NK-92 treated with Interleukin-12 subunit alpha and Interleukin-12 subunit beta, amount 100 ng/mL, for 24 hours (cell line): ENCODE results near the gene APOBEC3B.
A peak's percentile ranks its signal among the peaks of the same experiment; 100 is the strongest.
"Not testable (repeated sequence)": the region's sequence is repeated elsewhere in the genome, so short reads cannot be mapped to it uniquely, and the experiment has no call there.

Experiments
- DNase-seq: peaks from one replicate; lab custom pipeline; 2025; lab: John Stamatoyannopoulos, UW

APOBEC3B gene

DNA sequence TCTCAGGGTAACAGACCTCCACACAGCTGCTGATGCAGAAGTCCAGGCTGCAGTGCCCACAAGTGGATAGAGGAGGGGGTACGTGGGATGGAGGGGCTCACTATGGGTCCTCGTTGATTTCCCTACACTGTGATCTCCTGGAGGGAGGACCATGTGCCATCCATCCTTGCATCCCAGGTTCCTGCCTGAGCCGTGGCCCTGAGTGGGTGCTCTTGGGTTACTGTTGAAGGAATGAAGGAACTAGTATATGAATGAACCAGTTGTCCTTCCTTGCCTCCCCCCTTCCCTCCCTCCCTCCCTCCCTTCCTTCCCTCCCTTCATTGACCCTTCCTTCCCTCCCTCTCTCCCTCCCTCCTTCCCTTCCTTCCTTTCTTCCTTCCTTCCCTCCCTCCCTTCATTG lies 15.4 kb downstream of the APOBEC3B start:
- no peak for DNase-seq

- DNase-seq = peak; percentile 76
These were observed 21.1 kb downstream of the APOBEC3B start for GRCh38 chr22:39003165-39003638.

GRCh38 chr22:39007177-39007576 lies 25.0 kb downstream of the APOBEC3B start:
- DNase-seq = no peak

GRCh38 chr22:39008271-39008850 lies 26.2 kb downstream of the APOBEC3B start:
- DNase-seq = not testable (repeated sequence)

- no peak for DNase-seq
These were observed 28.8 kb downstream of the APOBEC3B start for GRCh38 chr22:39010946-39011345.

- DNase-seq = no peak
These were observed 30.7 kb downstream of the APOBEC3B start for GRCh38 chr22:39012533-39013511.

GRCh38 chr22:39013561-39013941 lies 31.4 kb downstream of the APOBEC3B start:
- DNase-seq = not testable (repeated sequence)

DNA sequence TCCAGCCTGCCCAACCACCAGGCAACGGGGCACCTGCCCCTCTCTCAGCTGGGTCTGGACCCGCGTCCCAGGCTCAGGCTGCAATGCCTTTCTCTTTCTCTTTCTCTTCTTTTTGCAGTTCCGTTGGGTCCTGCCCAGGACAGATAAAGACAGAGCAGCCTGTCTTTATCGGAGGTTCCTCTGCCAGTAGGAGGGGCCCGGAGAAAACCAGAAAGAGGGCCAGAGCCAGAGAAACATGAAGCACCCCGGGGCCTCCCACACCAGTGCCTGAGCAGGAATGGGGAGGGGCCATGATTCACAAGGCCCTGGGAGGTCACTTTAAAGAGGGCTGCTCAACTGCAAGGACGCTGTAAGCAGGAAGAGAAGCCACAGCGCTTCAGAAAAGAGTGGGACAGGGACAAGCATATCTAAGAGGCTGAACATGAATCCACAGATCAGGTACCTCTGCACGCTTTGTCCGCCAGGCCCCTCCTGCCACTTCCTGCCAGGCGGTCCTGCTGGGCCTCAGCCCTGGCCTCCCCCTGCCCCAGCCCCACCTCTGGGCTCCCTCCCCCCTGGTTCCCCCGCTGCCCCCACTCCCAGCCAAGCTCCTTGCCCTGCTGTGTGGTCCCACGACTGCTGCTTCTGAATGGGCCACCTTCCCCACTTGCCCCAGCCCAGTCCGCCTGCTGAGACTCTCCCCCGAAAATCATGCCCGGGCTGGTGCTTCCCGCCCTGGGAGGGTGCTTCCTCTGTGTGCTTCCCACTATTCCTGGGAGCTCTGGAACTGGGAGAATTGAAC lies 32.0 kb downstream of the APOBEC3B start, which contains the start of gene APOBEC3C:
TSS of gene APOBEC3C (plus strand) at position 316 of the 781 bp plus-strand sequence. CDS start at position 422, 106 bp downstream.
- DNase-seq = peak; percentile 76

DNA sequence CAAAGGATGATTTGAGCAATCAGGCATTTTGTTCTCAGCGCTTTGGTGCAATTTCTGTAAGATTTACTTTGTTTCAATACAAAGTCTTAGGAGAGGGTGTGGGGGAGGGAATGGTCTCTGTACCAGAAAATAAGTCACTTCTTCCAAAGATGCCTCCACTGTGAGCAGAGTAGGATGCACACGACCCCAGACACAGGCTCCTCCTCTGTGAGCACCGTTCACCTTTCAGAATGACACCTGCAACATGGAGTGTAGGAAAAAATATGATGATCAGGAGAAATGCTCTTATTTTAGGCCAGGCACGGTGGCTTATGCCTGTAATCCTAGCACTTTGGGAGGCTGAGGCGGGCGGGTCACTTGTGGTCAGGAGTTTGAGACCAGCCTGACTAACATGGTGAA lies 32.6 kb downstream of the APOBEC3B start:
- DNase-seq = not testable (repeated sequence)

DNA sequence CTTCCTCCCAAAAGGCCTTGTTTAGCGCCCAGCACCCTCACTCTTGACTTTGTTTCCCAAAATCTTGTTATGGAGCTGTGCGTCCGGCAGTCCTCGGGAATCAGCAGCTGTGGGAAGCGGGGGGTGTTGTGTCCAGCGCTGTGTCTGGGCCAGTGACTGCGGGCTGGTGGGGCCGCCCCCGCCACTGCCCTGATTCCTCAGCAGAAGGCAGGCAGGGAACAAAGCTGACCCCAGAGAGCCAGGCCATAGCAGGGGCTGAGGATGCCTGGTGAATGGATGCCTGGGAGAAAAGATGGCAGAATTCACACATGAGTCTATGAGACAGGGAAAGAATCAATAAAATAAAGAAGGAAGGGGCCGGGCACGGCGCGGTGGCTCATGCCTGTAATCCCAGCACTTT lies 34.4 kb downstream of the APOBEC3B start:
- DNase-seq = no peak

- DNase-seq = no peak
These were observed 35.6 kb downstream of the APOBEC3B start for GRCh38 chr22:39017596-39018365.

GRCh38 chr22:39020021-39020651 lies 38.0 kb downstream of the APOBEC3B start:
- DNase-seq = not testable (repeated sequence)

DNA sequence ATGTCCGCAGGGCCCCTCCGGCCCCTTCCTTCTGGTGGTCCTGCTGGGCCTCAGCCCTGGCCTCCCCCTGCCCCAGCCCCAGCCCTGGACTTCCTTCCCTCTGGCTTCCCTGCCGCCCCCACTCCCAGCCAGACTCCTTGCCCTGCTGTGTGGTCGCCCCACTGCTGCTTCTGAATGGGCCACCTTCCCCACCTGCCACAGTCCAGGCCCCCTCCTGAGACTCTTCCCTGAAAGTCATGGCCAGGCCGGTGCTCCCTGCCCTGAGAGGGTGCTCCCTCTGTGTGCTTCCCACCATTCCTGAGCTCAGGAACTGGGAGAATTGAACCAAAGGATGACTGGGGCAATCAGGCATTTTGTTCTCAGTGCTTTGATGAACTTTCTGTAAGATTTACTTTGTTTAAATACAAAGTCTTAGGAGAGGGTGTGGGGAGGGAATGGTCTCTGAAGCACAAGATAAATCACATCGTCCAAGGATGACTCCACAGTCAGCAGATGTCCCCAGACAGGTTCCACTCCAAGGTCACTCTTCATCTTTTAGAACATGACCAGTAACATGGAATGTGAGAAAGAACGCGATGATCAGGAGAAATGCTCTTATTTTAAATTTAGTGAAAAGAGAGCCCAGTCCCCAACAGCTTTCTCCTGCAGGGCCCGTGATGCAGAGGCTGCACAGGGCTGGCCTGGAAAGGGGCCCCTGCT lies 39.6 kb downstream of the APOBEC3B start:
- DNase-seq = no peak

DNA sequence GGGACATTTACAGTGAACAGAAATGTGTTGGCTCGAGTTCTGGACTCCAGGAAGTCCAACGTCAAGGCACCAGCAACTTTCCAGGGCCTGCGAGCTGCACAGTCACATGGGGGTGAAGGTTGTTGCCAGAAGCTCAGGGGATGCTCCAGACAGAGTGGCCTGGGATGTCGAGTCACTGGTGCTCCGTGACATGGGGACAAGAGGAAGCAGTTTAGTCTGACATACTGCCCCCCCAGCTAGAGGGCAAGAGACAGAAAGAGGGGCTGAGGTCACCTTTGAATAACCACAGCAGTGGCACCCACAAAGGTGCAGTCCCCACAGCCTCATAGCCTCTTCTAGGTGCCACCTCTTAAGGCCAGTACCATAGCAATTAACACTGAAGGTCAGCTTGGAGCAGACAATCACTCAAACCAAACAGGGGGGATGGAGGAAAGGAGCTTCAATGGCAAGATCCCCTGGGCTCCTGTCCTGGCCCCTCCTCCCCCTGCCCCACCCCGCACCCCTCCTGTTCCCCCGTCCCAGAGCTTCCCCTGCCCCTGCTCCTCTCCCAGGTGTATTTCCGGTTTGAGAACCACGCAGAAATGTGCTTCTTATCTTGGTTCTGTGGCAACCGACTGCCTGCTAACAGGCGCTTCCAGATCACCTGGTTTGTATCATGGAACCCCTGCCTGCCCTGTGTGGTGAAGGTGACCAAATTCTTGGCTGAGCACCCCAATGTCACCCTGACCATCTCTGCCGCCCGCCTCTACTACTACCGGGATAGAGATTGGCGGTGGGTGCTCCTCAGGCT lies 42.6 kb downstream of the APOBEC3B start:
- no peak for DNase-seq

- DNase-seq = no peak
These were observed 44.5 kb downstream of the APOBEC3B start for GRCh38 chr22:39026509-39027150.

GRCh38 chr22:39027717-39028116 lies 45.6 kb downstream of the APOBEC3B start:
- DNase-seq = no peak

- DNase-seq = no peak
These were observed 46.1 kb downstream of the APOBEC3B start for GRCh38 chr22:39028281-39028680.

- DNase-seq = no peak
These were observed 47.1 kb downstream of the APOBEC3B start for GRCh38 chr22:39029227-39029626.

GRCh38 chr22:39030705-39031104 lies 48.6 kb downstream of the APOBEC3B start:
- no peak for DNase-seq
